HepG2 (cell line): ENCODE data around the gene SHLD1. TPM values are rescaled to one million over a fixed set of nuclear protein-coding genes. Genes with fewer than 3 reads are reported as not detected.

Source experiments
- AHDC1 ChIP-seq: sonication (generic); formaldehyde crosslinking; IDR thresholded peaks from 2 replicates; pipeline ENCODE4 v1.5.1; 2020; ENCODE audit warnings: mild to moderate bottlenecking, missing genetic modification reagents, borderline replicate concordance
- HOXA3 ChIP-seq: sonication (generic); formaldehyde crosslinking; IDR thresholded peaks from 2 replicates; pipeline ENCODE4 v1.5.0; 2020; ENCODE audit warnings: missing genetic modification reagents
- PCBP1 ChIP-seq: fragments of 200-400 bp; formaldehyde crosslinking; IDR thresholded peaks from 2 replicates; pipeline ENCODE4 v1.6.1; 2017; ENCODE audit warnings: mild to moderate bottlenecking, low read depth, low read length, borderline replicate concordance
- PRMT3 ChIP-seq: sonication (generic); formaldehyde crosslinking; IDR thresholded peaks from 2 replicates; pipeline ENCODE4 v1.8.1; 2022; ENCODE audit warnings: low read depth, mild to moderate bottlenecking, moderate library complexity, missing genetic modification reagents, borderline replicate concordance
- RFXAP ChIP-seq: sonication (generic); formaldehyde crosslinking; IDR thresholded peaks from 2 replicates; pipeline ENCODE4 v1.4.0; 2020; ENCODE audit warnings: missing genetic modification reagents, borderline replicate concordance
- polyA plus RNA-seq, 8 experiments: library from polyadenylated mRNA; depleted of rRNA in 3 of 8; stranded (reverse) in 7 of 8; unstranded in 1 of 8; fragments of >200 nt; fragmentation: Illumina TruSeq in 4 of 8; extraction: Trizol in 4 of 8; gene quantifications; 2 replicates each; pipeline versions ENCODE4 v1.2.1 to v1.2.3, GENCODE V29; 2011 to 2016; ENCODE audit warnings: low read depth in 4 of 8, missing spikeins in 1 of 8, mixed read lengths in 1 of 8; ENCODE audit not compliant: insufficient read depth in 1 of 8
- total RNA-seq, 5 experiments: library from RNA; depleted of rRNA; stranded (reverse); fragments of >200 nt; fragmentation: Illumina TruSeq; extraction: Trizol; gene quantifications; 2 replicates each; pipeline ENCODE4 v1.2.3, GENCODE V29; 2016; ENCODE audit warnings: low read depth in 1 of 5
- TF ChIP-seq, protein P1 (sequence below): sonication (generic); formaldehyde crosslinking; IDR thresholded peaks from 2 replicates; pipeline ENCODE4 v1.4.0; 2020; ENCODE audit warnings: mild to moderate bottlenecking, missing genetic modification reagents

SHLD1 gene
- total and polyA plus RNA-seq, 2 of the 13 experiments (the other 11 are each of a cell fraction or from before 2014, with no cell fraction given): 8.9 to 10.0 TPM

DNA sequence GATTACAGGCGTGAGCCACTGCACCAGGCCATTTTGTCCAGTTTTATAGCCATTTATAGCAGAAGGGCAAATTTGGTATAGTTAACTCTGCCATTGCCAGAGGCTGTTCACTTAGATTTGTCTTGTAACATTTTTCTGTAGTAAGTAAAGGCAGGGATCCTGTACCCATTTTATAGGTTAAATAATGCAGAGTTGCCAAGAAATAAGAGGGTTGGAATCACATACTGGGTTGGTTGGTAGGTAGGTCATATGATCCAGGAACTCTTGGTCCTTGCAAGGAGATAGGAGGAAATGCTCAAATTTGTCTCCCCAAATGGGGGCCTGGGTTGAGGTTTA, 68.1 kb downstream of the SHLD1 start (continued):
- TF ChIP-seq RFXAP (CRISPR knock-in tag) (no peak), PCBP1 (no peak), AHDC1 (CRISPR knock-in tag) (0 out of 2 replicates have a peak, but pooled peaks have one; percentile 11), HOXA3 (CRISPR knock-in tag) (no peak), PRMT3 (CRISPR knock-in tag) (no peak)
- TF ChIP-seq, protein P1, sequence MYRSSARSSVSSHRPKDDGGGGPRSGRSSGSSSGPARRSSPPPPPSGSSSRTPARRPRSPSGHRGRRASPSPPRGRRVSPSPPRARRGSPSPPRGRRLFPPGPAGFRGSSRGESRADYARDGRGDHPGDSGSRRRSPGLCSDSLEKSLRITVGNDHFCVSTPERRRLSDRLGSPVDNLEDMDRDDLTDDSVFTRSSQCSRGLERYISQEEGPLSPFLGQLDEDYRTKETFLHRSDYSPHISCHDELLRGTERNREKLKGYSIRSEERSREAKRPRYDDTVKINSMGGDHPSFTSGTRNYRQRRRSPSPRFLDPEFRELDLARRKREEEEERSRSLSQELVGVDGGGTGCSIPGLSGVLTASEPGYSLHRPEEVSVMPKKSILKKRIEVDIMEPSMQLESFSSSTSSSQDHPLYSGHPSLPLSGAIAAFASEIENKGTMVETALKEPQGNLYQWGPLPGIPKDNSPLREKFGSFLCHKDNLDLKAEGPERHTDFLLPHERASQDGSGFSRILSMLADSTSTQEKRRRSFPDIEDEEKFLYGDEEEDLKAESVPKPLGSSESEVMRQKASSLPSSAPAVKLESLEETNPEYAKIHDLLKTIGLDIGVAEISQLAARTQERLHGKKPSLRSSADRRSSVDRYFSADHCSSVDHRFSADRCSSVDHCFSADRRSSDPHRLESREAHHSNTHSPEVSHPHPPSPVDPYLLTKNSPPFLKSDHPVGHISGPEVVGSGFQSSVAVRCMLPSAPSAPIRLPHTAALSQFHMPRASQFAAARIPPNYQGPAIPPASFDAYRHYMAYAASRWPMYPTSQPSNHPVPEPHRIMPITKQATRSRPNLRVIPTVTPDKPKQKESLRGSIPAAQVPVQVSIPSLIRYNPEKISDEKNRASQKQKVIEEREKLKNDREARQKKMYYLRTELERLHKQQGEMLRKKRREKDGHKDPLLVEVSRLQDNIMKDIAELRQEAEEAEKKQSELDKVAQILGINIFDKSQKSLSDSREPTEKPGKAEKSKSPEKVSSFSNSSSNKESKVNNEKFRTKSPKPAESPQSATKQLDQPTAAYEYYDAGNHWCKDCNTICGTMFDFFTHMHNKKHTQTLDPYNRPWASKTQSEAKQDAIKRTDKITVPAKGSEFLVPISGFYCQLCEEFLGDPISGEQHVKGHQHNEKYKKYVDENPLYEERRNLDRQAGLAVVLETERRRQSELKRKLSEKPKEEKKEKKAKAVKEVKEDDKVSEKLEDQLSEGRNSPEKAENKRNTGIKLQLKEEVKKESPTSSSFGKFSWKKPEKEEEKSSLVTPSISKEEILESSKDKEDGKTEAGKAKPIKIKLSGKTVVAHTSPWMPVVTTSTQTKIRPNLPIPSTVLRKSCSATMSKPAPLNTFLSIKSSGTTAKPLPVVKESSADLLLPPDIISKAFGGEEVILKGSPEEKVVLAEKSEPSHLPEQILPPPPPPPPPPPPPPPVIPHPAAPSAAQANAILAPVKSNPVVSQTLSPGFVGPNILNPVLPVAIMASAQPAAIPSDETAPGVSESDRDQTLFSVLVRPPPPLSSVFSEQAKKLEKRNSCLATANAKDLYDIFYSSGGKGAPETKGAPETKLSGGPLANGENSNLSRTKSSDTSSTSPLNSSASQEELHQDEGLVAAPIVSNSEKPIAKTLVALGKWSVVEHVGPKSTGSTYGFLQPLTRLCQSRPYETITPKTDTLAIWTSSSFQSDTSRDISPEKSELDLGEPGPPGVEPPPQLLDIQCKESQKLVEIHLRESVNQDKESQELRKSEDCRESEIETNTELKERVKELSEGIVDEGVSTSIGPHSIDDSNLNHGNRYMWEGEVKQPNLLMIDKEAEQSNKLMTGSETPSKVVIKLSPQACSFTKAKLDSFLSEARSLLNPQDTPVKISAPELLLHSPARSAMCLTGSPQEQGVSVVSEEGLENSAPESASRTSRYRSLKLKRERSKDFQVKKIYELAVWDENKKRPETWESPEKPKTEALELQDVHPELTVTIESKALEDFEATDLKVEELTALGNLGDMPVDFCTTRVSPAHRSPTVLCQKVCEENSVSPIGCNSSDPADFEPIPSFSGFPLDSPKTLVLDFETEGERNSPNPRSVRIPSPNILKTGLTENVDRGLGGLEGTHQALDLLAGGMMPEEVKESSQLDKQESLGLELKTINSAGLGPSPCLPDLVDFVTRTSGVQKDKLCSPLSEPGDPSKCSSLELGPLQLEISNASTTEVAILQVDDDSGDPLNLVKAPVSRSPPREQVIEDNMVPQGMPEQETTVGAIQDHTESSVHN (CRISPR knock-in tag): no peak
